BLaER1 (cell line): Measurements from ENCODE around the gene DENND4A.

Source experiments
- H3K27ac ChIP-seq: shearing (Covaris generic); formaldehyde crosslinking; 2 replicates; pipeline ENCODE4 v1.8.1; 2022
- H3K27me3 ChIP-seq: shearing (Covaris generic); formaldehyde crosslinking; 2 replicates; pipeline ENCODE4 v1.8.1; 2022
- H3K36me3 ChIP-seq: shearing (Covaris generic); formaldehyde crosslinking; 2 replicates; pipeline ENCODE4 v1.8.1; 2022
- H3K4me1 ChIP-seq: shearing (Covaris generic); formaldehyde crosslinking; 2 replicates; pipeline ENCODE4 v1.8.1; 2022
- H3K4me2 ChIP-seq: shearing (Covaris generic); formaldehyde crosslinking; 2 replicates; pipeline ENCODE4 v1.8.1; 2022
- H3K4me3 ChIP-seq: shearing (Covaris generic); formaldehyde crosslinking; 2 replicates; pipeline ENCODE4 v1.8.1; 2022
- H3K9ac ChIP-seq: shearing (Covaris generic); formaldehyde crosslinking; 2 replicates; pipeline ENCODE4 v1.8.1; 2022
- H3K9me3 ChIP-seq: shearing (Covaris generic); formaldehyde crosslinking; 2 replicates; pipeline ENCODE4 v1.8.1; 2022
- H4K20me1 ChIP-seq: shearing (Covaris generic); formaldehyde crosslinking; 2 replicates; pipeline ENCODE4 v1.8.1; 2022
- Cebpa-rat ChIP-seq: shearing (Covaris generic); IDR thresholded peaks from 2 replicates; pipeline ENCODE4 v1.8.1; 2022

Gene DENND4A

DNA sequence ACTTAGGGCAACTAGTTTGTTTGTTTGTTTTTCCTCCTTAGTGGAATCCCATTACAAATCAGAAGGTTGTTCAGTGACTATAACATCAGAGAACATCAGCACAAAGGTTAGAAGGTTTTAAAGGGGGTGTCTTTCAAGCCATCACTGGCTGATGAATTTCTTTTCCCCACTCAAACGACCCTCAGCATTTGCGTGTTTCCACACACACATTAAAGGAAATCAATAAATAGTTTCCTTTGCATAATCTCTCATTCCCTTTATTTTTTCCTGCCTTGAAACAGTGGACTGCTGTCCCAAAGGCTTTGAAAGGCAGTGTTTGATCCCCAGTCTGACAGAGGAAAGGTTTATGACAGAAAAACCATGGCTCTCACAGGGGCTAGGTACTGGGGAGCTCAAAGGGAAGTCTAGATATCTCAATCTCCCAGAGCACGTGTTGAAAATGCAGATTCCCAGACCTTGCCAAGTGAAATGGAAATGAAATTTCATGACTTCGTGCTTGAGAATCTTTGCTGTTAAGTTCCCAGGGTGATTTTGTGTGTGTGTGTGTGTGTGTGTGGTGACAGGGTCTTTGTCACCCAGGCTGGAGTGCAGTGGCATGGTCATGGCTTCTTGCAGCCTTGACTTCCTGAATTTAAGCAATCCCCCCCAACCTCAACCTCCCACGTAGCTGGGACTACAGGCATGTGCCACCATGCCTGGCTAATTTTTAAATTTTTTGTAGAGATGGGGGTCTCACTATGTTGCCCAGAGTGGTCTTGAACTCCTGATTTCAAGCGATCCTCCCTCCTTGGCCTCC is 178.9 kb downstream of the DENND4A start:
- Histone ChIP-seq H3K27ac (no peak overlapping the region), H3K27me3 (no peaks in the 10 kb centered on the region), H3K4me2 (no peak overlapping the region), H3K4me1 (peaks cover 34% of the 10 kb centered on the region), H3K9me3 (no peaks in the 10 kb centered on the region), H3K36me3 (no peaks in the 10 kb centered on the region), H3K4me3 (no peak overlapping the region), H3K9ac (no peak overlapping the region), H4K20me1 (no peaks in the 10 kb centered on the region)
- TF ChIP-seq Cebpa-rat = no peak

- Histone ChIP-seq H3K27me3 (no peaks in the 10 kb centered on the region), H3K27ac (no peak overlapping the region), H4K20me1 (no peaks in the 10 kb centered on the region), H3K4me2 (peak overlapping the region; percentile 91), H3K36me3 (no peaks in the 10 kb centered on the region), H3K9me3 (no peaks in the 10 kb centered on the region), H3K4me1 (peaks cover 34% of the 10 kb centered on the region), H3K9ac (no peak overlapping the region), H3K4me3 (no peak overlapping the region)
- TF ChIP-seq Cebpa-rat = no peak
Observed at GRCh38 chr15:65612616-65612946, 179.5 kb downstream of the DENND4A start.

GRCh38 chr15:65611888-65612615 is 180.0 kb downstream of the DENND4A start:
- H3K36me3 ChIP-seq = 0 out of 2 replicates have a peak, but pooled peaks cover 2% of the 10 kb centered on the region
- no peaks in the 10 kb centered on the region for H3K9me3 ChIP-seq
- peaks cover 34% of the 10 kb centered on the region for H3K4me1 ChIP-seq
- no peaks in the 10 kb centered on the region for H3K27me3 ChIP-seq
- H3K27ac ChIP-seq = peak overlapping the region; percentile 95
- H3K4me3 ChIP-seq = peak overlapping the region; percentile 87
- no peak for TF ChIP-seq Cebpa-rat
- no peaks in the 10 kb centered on the region for H4K20me1 ChIP-seq
- H3K4me2 ChIP-seq = peak overlapping the region; percentile 91
- peak overlapping the region; percentile 98 for H3K9ac ChIP-seq

DNA sequence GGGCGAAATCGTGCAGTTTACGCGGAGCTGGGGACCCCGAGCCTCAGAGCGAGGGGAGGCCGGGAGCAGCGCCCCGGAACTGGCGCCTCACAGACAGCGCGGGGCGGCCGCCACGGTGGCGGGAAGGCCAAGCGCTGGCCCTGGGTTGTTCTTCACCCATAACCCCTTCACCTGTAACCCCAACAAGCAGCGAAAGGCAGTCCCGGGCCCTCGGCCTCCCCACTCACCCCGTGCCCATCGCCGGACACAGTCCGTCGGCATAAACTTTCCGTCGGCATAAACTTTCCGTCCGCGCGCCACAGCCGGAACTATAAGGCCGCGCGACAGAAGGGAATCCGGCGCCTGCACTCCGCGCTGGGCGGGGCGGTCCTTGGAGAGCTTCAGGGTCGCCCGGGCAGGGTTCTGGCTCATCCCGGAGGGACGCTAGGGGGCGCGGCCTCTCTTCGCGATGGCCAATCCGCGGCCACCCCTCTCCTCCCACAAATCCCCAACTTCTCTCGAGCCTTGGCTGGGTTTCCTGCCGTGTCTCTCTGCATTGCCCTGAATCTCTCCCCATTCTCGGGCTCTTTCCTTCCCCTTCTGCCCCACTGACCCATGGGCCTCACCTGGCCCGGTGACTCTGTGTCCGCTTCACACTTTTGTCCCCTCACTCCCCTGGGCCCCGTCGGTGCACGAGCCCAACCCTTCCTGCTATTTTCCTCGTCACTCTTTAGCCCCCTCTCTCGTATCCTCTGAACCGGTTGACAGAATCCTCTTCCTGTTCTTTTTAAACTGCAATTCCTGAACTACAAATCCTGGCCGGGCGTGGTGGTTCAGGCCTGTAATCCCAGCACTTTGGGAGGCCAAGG is 181.0 kb downstream of the DENND4A start, which contains the start of gene INTS14:
TSS of gene INTS14 (minus strand) at position 261 of the 848 bp plus-strand sequence. CDS start 3,751 bp downstream, outside the sequence.
- no peaks in the 10 kb centered on the region for H3K9me3 ChIP-seq
- H3K4me2 ChIP-seq = peak within 1 kb of the TSS; percentile 91
- H3K36me3 ChIP-seq = 0 out of 2 replicates have a peak, but pooled peaks cover 4% of the 10 kb centered on the region
- H3K27ac ChIP-seq = peak within 1 kb of the TSS; percentile 95
- no peak for TF ChIP-seq Cebpa-rat
- 0 out of 2 replicates have a peak, but pooled peaks cover 6% of the 10 kb centered on the region for H4K20me1 ChIP-seq
- H3K4me1 ChIP-seq = peaks cover 34% of the 10 kb centered on the region
- H3K27me3 ChIP-seq = no peaks in the 10 kb centered on the region
- H3K9ac ChIP-seq = peak within 1 kb of the TSS; percentile 98
- peak within 1 kb of the TSS; percentile 87 for H3K4me3 ChIP-seq
